Tibial nerve (tissue), 3 donors: ENCODE data around the gene ZNF407.

Source experiments
- POLR2A ChIP-seq, 2 donors: fragments of 450-650 bp; IDR thresholded peaks; one replicate each; pipeline ENCODE4 v1.6.1; 2017; ENCODE audit warnings: antibody characterized with exemption in 2 of 2, mild to moderate bottlenecking in 2 of 2, moderate library complexity in 2 of 2
- TF ChIP-seq, protein P1 (sequence below), 5 experiments: fragments of 200-600 bp in 3 of 5; fragments of 450-650 bp in 2 of 5; sonication (generic) in 3 of 5; IDR thresholded peaks; one replicate each; pipeline ENCODE4 v1.5.1; 2016 to 2019; ENCODE audit warnings: antibody characterized with exemption in 5 of 5, mild to moderate bottlenecking in 3 of 5, moderate library complexity in 2 of 5

DNA sequence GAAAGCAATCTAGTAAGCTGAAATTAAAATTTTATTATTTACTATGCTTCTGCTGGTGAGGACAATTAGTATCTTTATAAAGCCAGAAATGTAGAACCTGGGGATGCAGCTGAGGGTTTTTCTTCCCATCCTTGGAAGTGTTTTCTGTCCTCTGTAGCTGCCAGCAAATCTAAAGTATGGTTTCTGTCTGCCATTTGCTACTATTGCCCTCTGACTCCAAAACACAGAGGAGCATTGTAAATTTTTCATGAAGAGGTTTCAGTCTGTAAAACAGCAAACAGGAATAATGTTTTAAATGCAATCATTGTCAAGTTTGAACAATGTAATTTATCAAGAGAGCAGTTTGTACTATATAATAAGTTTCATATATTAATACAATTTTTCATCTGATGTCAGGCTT lies 258.8 kb downstream of the ZNF407 start:
- TF ChIP-seq, protein P1, sequence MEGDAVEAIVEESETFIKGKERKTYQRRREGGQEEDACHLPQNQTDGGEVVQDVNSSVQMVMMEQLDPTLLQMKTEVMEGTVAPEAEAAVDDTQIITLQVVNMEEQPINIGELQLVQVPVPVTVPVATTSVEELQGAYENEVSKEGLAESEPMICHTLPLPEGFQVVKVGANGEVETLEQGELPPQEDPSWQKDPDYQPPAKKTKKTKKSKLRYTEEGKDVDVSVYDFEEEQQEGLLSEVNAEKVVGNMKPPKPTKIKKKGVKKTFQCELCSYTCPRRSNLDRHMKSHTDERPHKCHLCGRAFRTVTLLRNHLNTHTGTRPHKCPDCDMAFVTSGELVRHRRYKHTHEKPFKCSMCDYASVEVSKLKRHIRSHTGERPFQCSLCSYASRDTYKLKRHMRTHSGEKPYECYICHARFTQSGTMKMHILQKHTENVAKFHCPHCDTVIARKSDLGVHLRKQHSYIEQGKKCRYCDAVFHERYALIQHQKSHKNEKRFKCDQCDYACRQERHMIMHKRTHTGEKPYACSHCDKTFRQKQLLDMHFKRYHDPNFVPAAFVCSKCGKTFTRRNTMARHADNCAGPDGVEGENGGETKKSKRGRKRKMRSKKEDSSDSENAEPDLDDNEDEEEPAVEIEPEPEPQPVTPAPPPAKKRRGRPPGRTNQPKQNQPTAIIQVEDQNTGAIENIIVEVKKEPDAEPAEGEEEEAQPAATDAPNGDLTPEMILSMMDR (IDR thresholded peaks at IDR 0.05), result no peak
- no peak for TF ChIP-seq POLR2A (IDR thresholded peaks at IDR 0.05)
